ENCODE measurements around the gene PDGFRB. TPM values are rescaled to one million over a fixed set of nuclear protein-coding genes. Genes with fewer than 3 reads are reported as not detected.

PDGFRB gene
- total RNA-seq, 1 experiment from 2014 or later: not detected

- no peak overlapping the region for H3K4me2 ChIP-seq
- no peaks in the 10 kb centered on the region for H3F3A ChIP-seq (ENCODE audit: insufficient read depth, low read depth)
- H2AFZ ChIP-seq: no peak overlapping the region
- CTCF ChIA-PET: no interaction called here
- H3K79me2 ChIP-seq (ENCODE audit: low read depth): no peaks in the 10 kb centered on the region
- H3K4me1 ChIP-seq (replicated peaks; ENCODE audit: insufficient read depth): no peaks in the 10 kb centered on the region
- POLR2A ChIA-PET (ENCODE audit: unreplicated experiment): no interaction called here
- no peaks in the 10 kb centered on the region for H4K20me1 ChIP-seq (ENCODE audit: insufficient read depth)
- no peak overlapping the region for H3K4me3 ChIP-seq
- DNase-seq: no peak
- TF ChIP-seq EZH2 (IDR thresholded peaks at IDR 0.05; ENCODE audit: low read depth) (no peak), CTCF (conservative IDR thresholded peaks at IDR 0.05) (no peak)
- BruUV-seq (replicated peaks): no TSS peak
- intact Hi-C loops (cut with micrococcal nuclease; ENCODE audit: unreplicated experiment): loop anchor here (2.0 to 5.0 kb wide), 2 partner anchors 80 to 297 kb away; no protein-coding TSS in a partner anchor
- H3K9me2 ChIP-seq (ENCODE audit: insufficient read depth): no peaks in the 10 kb centered on the region
- H3K36me3 ChIP-seq (ENCODE audit: low read depth): no peaks in the 10 kb centered on the region
- H3K27me3 ChIP-seq (ENCODE audit: insufficient read depth, low read depth): no peaks in the 10 kb centered on the region; the same call in 1 of the 2 replicates
- H3K27ac ChIP-seq: no peak overlapping the region
- H3K9me3 ChIP-seq (ENCODE audit: insufficient read depth, low read depth): no peaks in the 10 kb centered on the region
These were observed 23.5 kb downstream of the PDGFRB start for GRCh38 chr5:150131978-150132694.

- H3K27ac ChIP-seq: no peak overlapping the region
- H4K20me1 ChIP-seq (ENCODE audit: insufficient read depth): no peaks in the 10 kb centered on the region
- H2AFZ ChIP-seq: no peak overlapping the region
- no peaks in the 10 kb centered on the region for H3K36me3 ChIP-seq (ENCODE audit: low read depth)
- H3K4me2 ChIP-seq: no peak overlapping the region
- no peaks in the 10 kb centered on the region for H3K9me2 ChIP-seq (ENCODE audit: insufficient read depth)
- ChIA-PET CTCF (no interaction called here), POLR2A (ENCODE audit: unreplicated experiment) (no interaction called here)
- H3K4me1 ChIP-seq (replicated peaks; ENCODE audit: insufficient read depth): no peaks in the 10 kb centered on the region
- no peak for TF ChIP-seq CTCF (conservative IDR thresholded peaks at IDR 0.05)
- no peak for TF ChIP-seq EZH2 (IDR thresholded peaks at IDR 0.05; ENCODE audit: low read depth)
- H3F3A ChIP-seq (ENCODE audit: insufficient read depth, low read depth): no peaks in the 10 kb centered on the region
- no peaks in the 10 kb centered on the region for H3K9me3 ChIP-seq (ENCODE audit: insufficient read depth, low read depth)
- BruUV-seq (replicated peaks): no TSS peak
- DNase-seq: no peak
- intact Hi-C loops (cut with micrococcal nuclease; ENCODE audit: unreplicated experiment): loop anchor here (2.0 to 5.0 kb wide), 2 partner anchors 79 to 297 kb away; no protein-coding TSS in a partner anchor
- H3K4me3 ChIP-seq: no peak overlapping the region
- no peaks in the 10 kb centered on the region for H3K79me2 ChIP-seq (ENCODE audit: low read depth)
- no peaks in the 10 kb centered on the region; the same call in 1 of the 2 replicates for H3K27me3 ChIP-seq (ENCODE audit: insufficient read depth, low read depth)
These were observed 24.2 kb downstream of the PDGFRB start for GRCh38 chr5:150131461-150131860.

GRCh38 chr5:150130493-150130922, 25.1 kb downstream of the PDGFRB start:
- DNase-seq: no peak
- Histone ChIP-seq H4K20me1 (ENCODE audit: insufficient read depth) (no peaks in the 10 kb centered on the region), H2AFZ (no peak overlapping the region), H3K27ac (no peak overlapping the region), H3K4me3 (no peak overlapping the region), H3K4me2 (no peak overlapping the region), H3K36me3 (ENCODE audit: low read depth) (no peaks in the 10 kb centered on the region), H3F3A (ENCODE audit: insufficient read depth, low read depth) (no peaks in the 10 kb centered on the region), H3K9me3 (ENCODE audit: insufficient read depth, low read depth) (no peaks in the 10 kb centered on the region), H3K79me2 (ENCODE audit: low read depth) (no peaks in the 10 kb centered on the region), H3K4me1 (replicated peaks; ENCODE audit: insufficient read depth) (no peaks in the 10 kb centered on the region), H3K9me2 (ENCODE audit: insufficient read depth) (no peaks in the 10 kb centered on the region), H3K27me3 (ENCODE audit: insufficient read depth, low read depth) (no peaks in the 10 kb centered on the region; the same call in 1 of the 2 replicates)
- BruUV-seq (replicated peaks): no TSS peak
- intact Hi-C loops (cut with micrococcal nuclease; ENCODE audit: unreplicated experiment): loop anchor here (1.0 to 5.0 kb wide), 6 partner anchors 31 to 306 kb away; no protein-coding TSS in a partner anchor
- ChIA-PET POLR2A (ENCODE audit: unreplicated experiment) (interaction anchor here (0.6 kb wide), 1 partner anchor 220 kb away, joined by 3 read pairs; no protein-coding TSS in a partner anchor), CTCF (interaction anchor here (0.7 kb wide), 1 partner anchor 89 kb away, joined by 9 read pairs; no protein-coding TSS in a partner anchor)
- TF ChIP-seq CTCF (conservative IDR thresholded peaks at IDR 0.05) (no peak), EZH2 (IDR thresholded peaks at IDR 0.05; ENCODE audit: low read depth) (no peak)

All from PC-9 (cell line).